H9 (cell line): ENCODE measurements around the gene HMGB4. TPM values are rescaled to one million over a fixed set of nuclear protein-coding genes. Genes with fewer than 3 reads are reported as not detected.

Experiments used
- DNase-seq: peaks from one replicate; pipeline ENCODE4 v3.0.0-alpha.2; 2017
- H2AFZ ChIP-seq: one replicate; pipeline ENCODE4 v1.6.1; 2013; ENCODE audit warnings: mild to moderate bottlenecking, low read length, control low read depth, moderate library complexity
- H2AK5ac ChIP-seq: 2 replicates; pipeline ENCODE4 v1.6.1; 2013; ENCODE audit warnings: low read length, control low read depth, mixed read lengths; ENCODE audit not compliant: insufficient read length
- H2BK120ac ChIP-seq: one replicate; pipeline ENCODE4 v1.6.1; 2013; ENCODE audit warnings: low read depth, mild to moderate bottlenecking, low read length, control low read depth, inconsistent platforms; ENCODE audit not compliant: poor library complexity, severe bottlenecking
- H2BK12ac ChIP-seq: 2 replicates; pipeline ENCODE4 v1.6.1; 2013; ENCODE audit warnings: low read length, control low read depth, mixed read lengths, low read depth; ENCODE audit not compliant: insufficient read length
- H2BK15ac ChIP-seq: 2 replicates; pipeline ENCODE4 v1.6.1; 2013; ENCODE audit warnings: low read depth, low read length, control low read depth
- H2BK20ac ChIP-seq: one replicate; pipeline ENCODE4 v1.6.1; 2013; ENCODE audit warnings: low read depth, mild to moderate bottlenecking, low read length, control low read depth, inconsistent platforms; ENCODE audit not compliant: poor library complexity, severe bottlenecking
- H2BK5ac ChIP-seq: 2 replicates; pipeline ENCODE4 v1.6.1; 2013; ENCODE audit warnings: low read length, control low read depth, mixed read lengths; ENCODE audit not compliant: insufficient read length
- H3K14ac ChIP-seq: 2 replicates; pipeline ENCODE4 v1.6.1; 2013; ENCODE audit warnings: low read length, control low read depth; ENCODE audit not compliant: insufficient read depth
- H3K18ac ChIP-seq: 2 replicates; pipeline ENCODE4 v1.6.1; 2013; ENCODE audit warnings: low read depth, mild to moderate bottlenecking, mixed read lengths, low read length, control low read depth; ENCODE audit not compliant: insufficient read length
- H3K23ac ChIP-seq: 2 replicates; pipeline ENCODE4 v1.6.1; 2013; ENCODE audit warnings: low read length, control low read depth, mixed read lengths, low read depth; ENCODE audit not compliant: insufficient read length
- H3K23me2 ChIP-seq: 2 replicates; pipeline ENCODE4 v1.6.1; 2013; ENCODE audit warnings: low read depth, mild to moderate bottlenecking, mixed read lengths, low read length, control low read depth; ENCODE audit not compliant: insufficient read length, poor library complexity, severe bottlenecking
- H3K27ac ChIP-seq: 2 replicates; pipeline ENCODE4 v1.5.1; 2013; ENCODE audit warnings: low read length, control low read depth, mixed read lengths, low read depth; ENCODE audit not compliant: insufficient read length
- H3K27me3 ChIP-seq: 2 replicates; pipeline ENCODE4 v1.6.1; 2013; ENCODE audit warnings: low read length, control low read depth, inconsistent platforms; ENCODE audit not compliant: insufficient read depth
- H3K4ac ChIP-seq: 2 replicates; pipeline ENCODE4 v1.6.1; 2013; ENCODE audit warnings: low read depth, mild to moderate bottlenecking, control low read depth, inconsistent platforms, low read length, moderate library complexity
- H3K4me1 ChIP-seq: 2 replicates; pipeline ENCODE4 v1.6.1; 2013; ENCODE audit warnings: low read length, control low read depth, inconsistent platforms; ENCODE audit not compliant: insufficient read depth
- H3K4me2 ChIP-seq: 2 replicates; pipeline ENCODE4 v1.6.1; 2013; ENCODE audit warnings: low read length, control low read depth, mixed read lengths; ENCODE audit not compliant: insufficient read length, insufficient read depth
- H3K56ac ChIP-seq: 2 replicates; pipeline ENCODE4 v1.6.1; 2013; ENCODE audit warnings: low read depth, mild to moderate bottlenecking, mixed read lengths, low read length, control low read depth; ENCODE audit not compliant: insufficient read length
- H3K79me1 ChIP-seq: 2 replicates; pipeline ENCODE4 v1.6.1; 2013; ENCODE audit warnings: low read depth, mild to moderate bottlenecking, moderate library complexity, low read length, control low read depth, inconsistent platforms; ENCODE audit not compliant: insufficient read depth, poor library complexity, severe bottlenecking
- H3K79me2 ChIP-seq: 2 replicates; pipeline ENCODE4 v1.6.1; 2013; ENCODE audit warnings: low read length, control low read depth, inconsistent platforms; ENCODE audit not compliant: insufficient read depth
- H3K9ac ChIP-seq: 2 replicates; pipeline ENCODE4 v1.6.1; 2013; ENCODE audit warnings: low read length, control low read depth, mixed read lengths; ENCODE audit not compliant: insufficient read length; ENCODE audit errors: extremely low read depth
- H3K9me3 ChIP-seq: one replicate; pipeline ENCODE4 v1.6.1; 2013; ENCODE audit warnings: low read depth, low read length, inconsistent platforms; ENCODE audit not compliant: control insufficient read depth
- H3T11ph ChIP-seq: one replicate; pipeline ENCODE4 v1.6.1; 2013; ENCODE audit warnings: mild to moderate bottlenecking, low read length, control low read depth, inconsistent platforms
- H4K20me1 ChIP-seq: one replicate; pipeline ENCODE4 v1.6.1; 2013; ENCODE audit not compliant: control insufficient read depth, insufficient read length, insufficient read depth
- H4K5ac ChIP-seq: 2 replicates; pipeline ENCODE4 v1.6.1; 2013; ENCODE audit warnings: low read depth, mild to moderate bottlenecking, mixed read lengths, low read length, control low read depth; ENCODE audit not compliant: insufficient read length
- H4K8ac ChIP-seq: replicated peaks from 2 replicates; pipeline ENCODE4 v1.6.1; 2013; ENCODE audit warnings: low read length, control low read depth, mixed read lengths, low read depth; ENCODE audit not compliant: insufficient read length
- H4K91ac ChIP-seq: 2 replicates; pipeline ENCODE4 v1.6.1; 2013; ENCODE audit warnings: low read depth, mild to moderate bottlenecking, moderate library complexity, mixed read lengths, low read length, control low read depth; ENCODE audit not compliant: insufficient read length
- H3K27ac Mint-ChIP-seq, 3 experiments: 2 replicates in 2 of 3; 3 replicates in 1 of 3; pipeline ENCODE4 v1.8.0; 2020 to 2021; ENCODE audit warnings: mixed read lengths in 3 of 3, mild to moderate bottlenecking in 1 of 3, moderate library complexity in 1 of 3
- H3K27me3 Mint-ChIP-seq: 2 replicates; pipeline ENCODE4 v1.8.0; 2021; ENCODE audit warnings: low read depth, mild to moderate bottlenecking, moderate library complexity, mixed read lengths
- H3K36me3 Mint-ChIP-seq, 3 experiments: 2 replicates in 2 of 3; 3 replicates in 1 of 3; pipeline ENCODE4 v1.8.0; 2020 to 2021; ENCODE audit warnings: low read depth in 3 of 3, mixed read lengths in 3 of 3; ENCODE audit not compliant: insufficient read depth in 1 of 3
- H3K4me1 Mint-ChIP-seq, 2 experiments: 2 replicates each; pipeline ENCODE4 v1.8.0; 2020; ENCODE audit warnings: mixed read lengths in 2 of 2
- H3K4me3 Mint-ChIP-seq, 2 experiments: 2 replicates in 1 of 2; 3 replicates in 1 of 2; pipeline ENCODE4 v1.8.0; 2020 to 2021; ENCODE audit warnings: mild to moderate bottlenecking in 2 of 2, mixed read lengths in 2 of 2, moderate library complexity in 1 of 2
- H3K9me3 Mint-ChIP-seq, 2 experiments: 2 replicates in 1 of 2; 3 replicates in 1 of 2; pipeline ENCODE4 v1.8.0; 2020; ENCODE audit warnings: mild to moderate bottlenecking in 2 of 2, mixed read lengths in 2 of 2, moderate library complexity in 1 of 2
- CTCF ChIP-seq: fragments of 200-600 bp; sonication (generic); conservative IDR thresholded peaks from 3 replicates; pipeline ENCODE4 v1.8.0; 2021; ENCODE audit warnings: antibody characterized with exemption, mild to moderate bottlenecking
- WGBS: extraction: QIAGEN DNeasy Blood & Tissue Kit; methylation state at CpG from one replicate; pipeline ENCODE4 v1.1.7; 2013; ENCODE audit warnings: missing lambda C conversion rate, low lambda C conversion rate, mixed read lengths; ENCODE audit not compliant: insufficient read length; ENCODE audit errors: extremely low coverage; 5-methylcytosine and 5-hydroxymethylcytosine counted together
- total RNA-seq: library from RNA; stranded (reverse); gene quantifications from 2 replicates; pipeline ENCODE4 v1.2.1, GENCODE V29; 2021

HMGB4 gene
- total RNA-seq, 1 experiment from 2014 or later: not detected

GRCh38 chr1:33898881-33899280, 35.0 kb downstream of the HMGB4 start:
- H3K27me3 Mint-ChIP-seq: peaks cover 1% of the 10 kb centered on the region; the same call in 1 of the 2 replicates
- no peak for TF ChIP-seq CTCF
- Histone ChIP-seq H3K56ac (no peak overlapping the region), H3K23ac (no peak overlapping the region), H2BK15ac (no peak overlapping the region), H3K4me2 (no peak overlapping the region), H3K14ac (no peak overlapping the region), H2AFZ (no peak overlapping the region), H3K23me2 (no peaks in the 10 kb centered on the region), H3T11ph (no peak overlapping the region), H3K4ac (no peak overlapping the region), H2BK5ac (no peak overlapping the region), H3K79me1 (no peaks in the 10 kb centered on the region), H2BK12ac (no peak overlapping the region), H4K20me1 (no peaks in the 10 kb centered on the region), H3K18ac (no peak overlapping the region), H4K5ac (no peak overlapping the region), H3K9ac (no peak overlapping the region), H3K27ac (no peak overlapping the region), H3K4me1 (no peaks in the 10 kb centered on the region), H4K91ac (no peak overlapping the region), H2AK5ac (no peak overlapping the region), H2BK20ac (no peak overlapping the region), H3K27me3 (no peaks in the 10 kb centered on the region), H4K8ac (no peak overlapping the region), H3K9me3 (no peaks in the 10 kb centered on the region), H3K79me2 (no peaks in the 10 kb centered on the region), H2BK120ac (no peak overlapping the region)
- no peaks in the 10 kb centered on the region for H3K36me3 Mint-ChIP-seq
- H3K27ac Mint-ChIP-seq: no peak overlapping the region
- WGBS: no CpG with 5 or more reads among the region's 9 CpGs
- no peak overlapping the region for H3K4me3 Mint-ChIP-seq
- no peak for DNase-seq
- H3K9me3 Mint-ChIP-seq: no peaks in the 10 kb centered on the region
- H3K4me1 Mint-ChIP-seq: peaks cover 8 to 10% of the 10 kb centered on the region in 2 experiments
